Measurements from ENCODE around the gene BCL2L13. TPM values are rescaled to one million over a fixed set of nuclear protein-coding genes. Genes with fewer than 3 reads are reported as not detected.
A peak's percentile ranks its signal among the peaks of the same experiment; 100 is the strongest.

The BCL2L13 gene
- total and polyA plus RNA-seq, 9 donors = 35.2 to 46.4 (median 40.2) TPM

- Histone ChIP-seq H3K27ac (ENCODE audit: low read length) (no peak overlapping the region), H3K4me1 (ENCODE audit: control insufficient read depth, insufficient read depth, low read length) (peaks cover 6% of the 10 kb centered on the region), H3K36me3 (ENCODE audit: control insufficient read depth, insufficient read depth, low read length) (peaks cover 38% of the 10 kb centered on the region), H3K4me3 (ENCODE audit: low read length) (no peak overlapping the region), H3K27me3 (ENCODE audit: control insufficient read depth, insufficient read depth, low read length) (no peaks in the 10 kb centered on the region), H3K9me3 (replicated peaks; ENCODE audit: control insufficient read depth, low read depth, low read length) (no peaks in the 10 kb centered on the region)
- WGBS (ENCODE audit: insufficient coverage) = 86% methylated on average over 17 of the region's 21 CpGs
- no peak for DNase-seq
Observed at GRCh38 chr22:17738386-17739128, 100.0 kb downstream of the BCL2L13 start.

- no peak overlapping the region for H3K4me3 ChIP-seq (ENCODE audit: low read length)
- H3K27me3 ChIP-seq (ENCODE audit: control insufficient read depth, insufficient read depth, low read length) = no peaks in the 10 kb centered on the region
- DNase-seq = no peak
- peaks cover 30% of the 10 kb centered on the region for H3K36me3 ChIP-seq (ENCODE audit: control insufficient read depth, insufficient read depth, low read length)
- H3K4me1 ChIP-seq (ENCODE audit: control insufficient read depth, insufficient read depth, low read length) = peaks cover 15% of the 10 kb centered on the region
- no peak overlapping the region for H3K27ac ChIP-seq (ENCODE audit: low read length)
- 90% methylated on average over 36 of the region's 36 CpGs for WGBS (ENCODE audit: insufficient coverage)
- no peaks in the 10 kb centered on the region for H3K9me3 ChIP-seq (replicated peaks; ENCODE audit: control insufficient read depth, low read depth, low read length)
Observed at GRCh38 chr22:17739196-17739975, 100.8 kb downstream of the BCL2L13 start.

- Histone ChIP-seq H3K9me3 (replicated peaks; ENCODE audit: control insufficient read depth, low read depth, low read length) (no peaks in the 10 kb centered on the region), H3K36me3 (ENCODE audit: control insufficient read depth, insufficient read depth, low read length) (peaks cover 20% of the 10 kb centered on the region), H3K4me1 (ENCODE audit: control insufficient read depth, insufficient read depth, low read length) (peaks cover 18% of the 10 kb centered on the region), H3K27ac (ENCODE audit: low read length) (no peak overlapping the region), H3K4me3 (ENCODE audit: low read length) (no peak overlapping the region), H3K27me3 (ENCODE audit: control insufficient read depth, insufficient read depth, low read length) (no peaks in the 10 kb centered on the region)
- DNase-seq = no peak
- 69% methylated on average over 15 of the region's 18 CpGs for WGBS (ENCODE audit: insufficient coverage)
Observed at GRCh38 chr22:17741866-17742526, 103.4 kb downstream of the BCL2L13 start.

GRCh38 chr22:17742527-17742902 is 104.0 kb downstream of the BCL2L13 start:
- no peaks in the 10 kb centered on the region for H3K27me3 ChIP-seq (ENCODE audit: control insufficient read depth, insufficient read depth, low read length)
- 35% methylated on average over 5 of the region's 9 CpGs for WGBS (ENCODE audit: insufficient coverage)
- peaks cover 18% of the 10 kb centered on the region for H3K4me1 ChIP-seq (ENCODE audit: control insufficient read depth, insufficient read depth, low read length)
- H3K27ac ChIP-seq (ENCODE audit: low read length) = no peak overlapping the region
- peaks cover 19% of the 10 kb centered on the region for H3K36me3 ChIP-seq (ENCODE audit: control insufficient read depth, insufficient read depth, low read length)
- no peaks in the 10 kb centered on the region for H3K9me3 ChIP-seq (replicated peaks; ENCODE audit: control insufficient read depth, low read depth, low read length)
- peak; percentile 72 for DNase-seq
- H3K4me3 ChIP-seq (ENCODE audit: low read length) = no peak overlapping the region

GRCh38 chr22:17743661-17744411 is 105.3 kb downstream of the BCL2L13 start:
- H3K36me3 ChIP-seq (ENCODE audit: control insufficient read depth, insufficient read depth, low read length) = peaks cover 6% of the 10 kb centered on the region

GRCh38 chr22:17744430-17744829 is 105.9 kb downstream of the BCL2L13 start:
- no peak for DNase-seq
- H3K4me1 ChIP-seq (ENCODE audit: control insufficient read depth, insufficient read depth, low read length) = peaks cover 18% of the 10 kb centered on the region
- no peak overlapping the region for H3K27ac ChIP-seq (ENCODE audit: low read length)
- no peak overlapping the region for H3K4me3 ChIP-seq (ENCODE audit: low read length)
- no peaks in the 10 kb centered on the region for H3K9me3 ChIP-seq (replicated peaks; ENCODE audit: control insufficient read depth, low read depth, low read length)
- H3K27me3 ChIP-seq (ENCODE audit: control insufficient read depth, insufficient read depth, low read length) = no peaks in the 10 kb centered on the region
- WGBS (ENCODE audit: insufficient coverage) = 84% methylated on average over 7 of the region's 7 CpGs
- peaks cover 5% of the 10 kb centered on the region for H3K36me3 ChIP-seq (ENCODE audit: control insufficient read depth, insufficient read depth, low read length)

More at GRCh38 chr22:17743661-17744411, 105.3 kb downstream of the BCL2L13 start:
- Histone ChIP-seq H3K27me3 (ENCODE audit: control insufficient read depth, insufficient read depth, low read length) (no peaks in the 10 kb centered on the region), H3K4me3 (ENCODE audit: low read length) (no peak overlapping the region), H3K4me1 (ENCODE audit: control insufficient read depth, insufficient read depth, low read length) (peaks cover 18% of the 10 kb centered on the region), H3K9me3 (replicated peaks; ENCODE audit: control insufficient read depth, low read depth, low read length) (no peaks in the 10 kb centered on the region), H3K27ac (ENCODE audit: low read length) (no peak overlapping the region)
- no peak for DNase-seq
- WGBS (ENCODE audit: insufficient coverage) = 50% methylated on average over 24 of the region's 25 CpGs

GRCh38 chr22:17746916-17747315 is 108.4 kb downstream of the BCL2L13 start:
- H3K27ac ChIP-seq (ENCODE audit: low read length) = no peak overlapping the region
- H3K4me1 ChIP-seq (ENCODE audit: control insufficient read depth, insufficient read depth, low read length) = peaks cover 18% of the 10 kb centered on the region
- no peak overlapping the region for H3K4me3 ChIP-seq (ENCODE audit: low read length)
- no peak for DNase-seq
- H3K9me3 ChIP-seq (replicated peaks; ENCODE audit: control insufficient read depth, low read depth, low read length) = no peaks in the 10 kb centered on the region
- H3K36me3 ChIP-seq (ENCODE audit: control insufficient read depth, insufficient read depth, low read length) = peaks cover 5% of the 10 kb centered on the region
- WGBS (ENCODE audit: insufficient coverage) = 94% methylated on average over 10 of the region's 10 CpGs
- H3K27me3 ChIP-seq (ENCODE audit: control insufficient read depth, insufficient read depth, low read length) = no peaks in the 10 kb centered on the region

- Histone ChIP-seq H3K27me3 (ENCODE audit: control insufficient read depth, insufficient read depth, low read length) (no peaks in the 10 kb centered on the region), H3K36me3 (ENCODE audit: control insufficient read depth, insufficient read depth, low read length) (no peaks in the 10 kb centered on the region), H3K4me1 (ENCODE audit: control insufficient read depth, insufficient read depth, low read length) (peaks cover 10% of the 10 kb centered on the region), H3K9me3 (replicated peaks; ENCODE audit: control insufficient read depth, low read depth, low read length) (no peaks in the 10 kb centered on the region), H3K27ac (ENCODE audit: low read length) (no peak overlapping the region), H3K4me3 (ENCODE audit: low read length) (no peak overlapping the region)
- DNase-seq = no peak
- 62% methylated on average over 26 of the region's 40 CpGs for WGBS (ENCODE audit: insufficient coverage)
Observed at GRCh38 chr22:17748555-17749353, 110.2 kb downstream of the BCL2L13 start.

- Histone ChIP-seq H3K4me1 (ENCODE audit: control insufficient read depth, insufficient read depth, low read length) (no peaks in the 10 kb centered on the region), H3K27me3 (ENCODE audit: control insufficient read depth, insufficient read depth, low read length) (no peaks in the 10 kb centered on the region), H3K36me3 (ENCODE audit: control insufficient read depth, insufficient read depth, low read length) (no peaks in the 10 kb centered on the region), H3K4me3 (ENCODE audit: low read length) (no peak overlapping the region), H3K27ac (ENCODE audit: low read length) (no peak overlapping the region), H3K9me3 (replicated peaks; ENCODE audit: control insufficient read depth, low read depth, low read length) (no peaks in the 10 kb centered on the region)
- DNase-seq = no peak
- WGBS (ENCODE audit: insufficient coverage) = 81% methylated on average over 26 of the region's 35 CpGs
Observed at GRCh38 chr22:17749605-17750395, 111.2 kb downstream of the BCL2L13 start.
